GM23338 (cell line): ENCODE results near the gene TIPRL.

ENCODE experiments used
- EZH2 ChIP-seq: fragments of 200-600 bp; sonication (generic); IDR thresholded peaks from one replicate; pipeline ENCODE4 v1.8.0; 2017; ENCODE audit warnings: antibody characterized with exemption, mild to moderate bottlenecking, low read depth; ENCODE audit not compliant: unreplicated experiment
- TF ChIP-seq, protein P1 (sequence below), 2 experiments: fragments of 200-600 bp in 1 of 2; sonication (generic) in 1 of 2; conservative IDR thresholded peaks; 2 replicates each; pipeline versions ENCODE4 v1.5.1 to v1.6.1; 2016 to 2017; ENCODE audit warnings: antibody characterized with exemption in 2 of 2, low read depth in 2 of 2, mild to moderate bottlenecking in 2 of 2, moderate library complexity in 1 of 2
- TF ChIP-seq, protein P2 (sequence below): IDR thresholded peaks from one replicate; pipeline ENCODE4 v1.6.1; 2018; ENCODE audit warnings: antibody characterized with exemption; ENCODE audit not compliant: unreplicated experiment
- TF ChIP-seq, protein P3 (sequence below): IDR thresholded peaks from 2 replicates; pipeline ENCODE4 v1.6.1; 2016; ENCODE audit warnings: antibody characterized with exemption

DNA sequence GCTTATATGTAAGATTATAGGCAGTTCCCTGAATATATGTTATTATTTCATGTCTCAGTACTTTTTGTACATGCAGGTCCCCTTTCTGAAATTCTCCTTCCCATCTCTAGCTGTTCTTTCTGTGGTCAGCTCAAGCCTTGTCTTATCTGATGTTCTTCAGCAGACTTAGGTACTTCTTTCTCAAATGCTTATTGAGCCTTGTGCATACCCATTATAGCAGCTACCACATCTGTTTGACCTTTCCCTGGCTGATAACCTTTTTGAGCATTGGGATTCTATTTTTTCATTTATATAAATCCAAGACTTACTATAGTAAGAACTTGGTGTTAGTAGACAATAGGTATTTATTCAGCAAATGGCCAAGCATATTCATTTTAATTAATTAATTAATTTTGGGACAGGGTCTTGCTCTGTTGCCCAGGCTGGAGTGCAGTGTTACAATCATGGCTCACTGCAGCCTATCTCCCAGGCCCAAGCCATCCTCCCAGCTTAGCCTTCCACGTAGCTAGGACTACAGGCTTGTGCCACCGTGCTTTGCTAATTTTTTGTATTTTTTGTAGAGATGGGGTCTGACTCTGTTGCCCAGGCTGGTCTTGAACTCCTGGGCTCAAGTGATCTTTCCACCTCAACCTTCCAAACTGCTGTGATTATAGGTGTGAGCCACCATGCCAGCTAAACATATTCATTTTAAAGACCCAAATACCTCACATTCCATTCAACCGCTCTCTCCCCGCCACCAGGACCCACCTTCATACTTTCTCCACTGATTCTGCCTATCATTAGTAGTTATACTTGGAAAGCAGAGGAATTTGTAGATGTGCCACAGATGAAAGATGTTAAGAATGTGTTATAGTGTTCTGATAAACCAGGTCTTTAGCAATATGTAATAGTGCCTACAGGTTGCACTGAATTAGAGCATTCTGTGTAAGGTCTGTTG lies 16.7 kb downstream of the TIPRL start:
- TF ChIP-seq, protein P1, sequence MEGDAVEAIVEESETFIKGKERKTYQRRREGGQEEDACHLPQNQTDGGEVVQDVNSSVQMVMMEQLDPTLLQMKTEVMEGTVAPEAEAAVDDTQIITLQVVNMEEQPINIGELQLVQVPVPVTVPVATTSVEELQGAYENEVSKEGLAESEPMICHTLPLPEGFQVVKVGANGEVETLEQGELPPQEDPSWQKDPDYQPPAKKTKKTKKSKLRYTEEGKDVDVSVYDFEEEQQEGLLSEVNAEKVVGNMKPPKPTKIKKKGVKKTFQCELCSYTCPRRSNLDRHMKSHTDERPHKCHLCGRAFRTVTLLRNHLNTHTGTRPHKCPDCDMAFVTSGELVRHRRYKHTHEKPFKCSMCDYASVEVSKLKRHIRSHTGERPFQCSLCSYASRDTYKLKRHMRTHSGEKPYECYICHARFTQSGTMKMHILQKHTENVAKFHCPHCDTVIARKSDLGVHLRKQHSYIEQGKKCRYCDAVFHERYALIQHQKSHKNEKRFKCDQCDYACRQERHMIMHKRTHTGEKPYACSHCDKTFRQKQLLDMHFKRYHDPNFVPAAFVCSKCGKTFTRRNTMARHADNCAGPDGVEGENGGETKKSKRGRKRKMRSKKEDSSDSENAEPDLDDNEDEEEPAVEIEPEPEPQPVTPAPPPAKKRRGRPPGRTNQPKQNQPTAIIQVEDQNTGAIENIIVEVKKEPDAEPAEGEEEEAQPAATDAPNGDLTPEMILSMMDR (conservative IDR thresholded peaks at IDR 0.05; ENCODE audit: low read depth in 2 of 2): no peak
- TF ChIP-seq, protein P2, sequence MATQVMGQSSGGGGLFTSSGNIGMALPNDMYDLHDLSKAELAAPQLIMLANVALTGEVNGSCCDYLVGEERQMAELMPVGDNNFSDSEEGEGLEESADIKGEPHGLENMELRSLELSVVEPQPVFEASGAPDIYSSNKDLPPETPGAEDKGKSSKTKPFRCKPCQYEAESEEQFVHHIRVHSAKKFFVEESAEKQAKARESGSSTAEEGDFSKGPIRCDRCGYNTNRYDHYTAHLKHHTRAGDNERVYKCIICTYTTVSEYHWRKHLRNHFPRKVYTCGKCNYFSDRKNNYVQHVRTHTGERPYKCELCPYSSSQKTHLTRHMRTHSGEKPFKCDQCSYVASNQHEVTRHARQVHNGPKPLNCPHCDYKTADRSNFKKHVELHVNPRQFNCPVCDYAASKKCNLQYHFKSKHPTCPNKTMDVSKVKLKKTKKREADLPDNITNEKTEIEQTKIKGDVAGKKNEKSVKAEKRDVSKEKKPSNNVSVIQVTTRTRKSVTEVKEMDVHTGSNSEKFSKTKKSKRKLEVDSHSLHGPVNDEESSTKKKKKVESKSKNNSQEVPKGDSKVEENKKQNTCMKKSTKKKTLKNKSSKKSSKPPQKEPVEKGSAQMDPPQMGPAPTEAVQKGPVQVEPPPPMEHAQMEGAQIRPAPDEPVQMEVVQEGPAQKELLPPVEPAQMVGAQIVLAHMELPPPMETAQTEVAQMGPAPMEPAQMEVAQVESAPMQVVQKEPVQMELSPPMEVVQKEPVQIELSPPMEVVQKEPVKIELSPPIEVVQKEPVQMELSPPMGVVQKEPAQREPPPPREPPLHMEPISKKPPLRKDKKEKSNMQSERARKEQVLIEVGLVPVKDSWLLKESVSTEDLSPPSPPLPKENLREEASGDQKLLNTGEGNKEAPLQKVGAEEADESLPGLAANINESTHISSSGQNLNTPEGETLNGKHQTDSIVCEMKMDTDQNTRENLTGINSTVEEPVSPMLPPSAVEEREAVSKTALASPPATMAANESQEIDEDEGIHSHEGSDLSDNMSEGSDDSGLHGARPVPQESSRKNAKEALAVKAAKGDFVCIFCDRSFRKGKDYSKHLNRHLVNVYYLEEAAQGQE: no peak
- no peak for TF ChIP-seq EZH2
- TF ChIP-seq, protein P3, sequence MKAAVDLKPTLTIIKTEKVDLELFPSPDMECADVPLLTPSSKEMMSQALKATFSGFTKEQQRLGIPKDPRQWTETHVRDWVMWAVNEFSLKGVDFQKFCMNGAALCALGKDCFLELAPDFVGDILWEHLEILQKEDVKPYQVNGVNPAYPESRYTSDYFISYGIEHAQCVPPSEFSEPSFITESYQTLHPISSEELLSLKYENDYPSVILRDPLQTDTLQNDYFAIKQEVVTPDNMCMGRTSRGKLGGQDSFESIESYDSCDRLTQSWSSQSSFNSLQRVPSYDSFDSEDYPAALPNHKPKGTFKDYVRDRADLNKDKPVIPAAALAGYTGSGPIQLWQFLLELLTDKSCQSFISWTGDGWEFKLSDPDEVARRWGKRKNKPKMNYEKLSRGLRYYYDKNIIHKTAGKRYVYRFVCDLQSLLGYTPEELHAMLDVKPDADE: no peak
